Gastrocnemius medialis (tissue), 4 donors: ENCODE data around the gene ALB. TPM values are rescaled to one million over a fixed set of nuclear protein-coding genes. Genes with fewer than 3 reads are reported as not detected.

ENCODE experiments used
- ATAC-seq, 2 donors: fragments of 150-250 bp; one replicate each; pipeline ENCODE4 v1.9.1; 2016
- DNase-seq, 2 donors: peaks; one replicate each; pipeline ENCODE4 v3.0.0-alpha.2; 2019
- H3K27ac ChIP-seq, 4 donors: fragments of 200-600 bp; sonication (generic); 1 replicate in 1 of 4; 2 replicates in 3 of 4; pipeline ENCODE4 v1.5.1; 2016 to 2018; ENCODE audit warnings: mild to moderate bottlenecking in 2 of 4, moderate library complexity in 1 of 4
- H3K27me3 ChIP-seq, 3 donors: fragments of 200-600 bp; sonication (generic) in 2 of 3; 1 replicate in 1 of 3; 2 replicates in 2 of 3; pipeline versions ENCODE4 v1.5.1 to v1.6.0; 2016 to 2019; ENCODE audit warnings: mild to moderate bottlenecking in 1 of 3, moderate library complexity in 1 of 3
- H3K36me3 ChIP-seq, 2 donors: fragments of 200-600 bp; sonication (generic) in 1 of 2; one replicate each; pipeline ENCODE4 v1.5.1; 2017 to 2018
- H3K4me1 ChIP-seq, 2 donors: fragments of 200-600 bp; sonication (generic) in 1 of 2; one replicate each; pipeline ENCODE4 v1.5.1; 2016 to 2017; ENCODE audit warnings: mild to moderate bottlenecking in 2 of 2
- H3K4me3 ChIP-seq, 4 donors: fragments of 200-600 bp; sonication (generic) in 3 of 4; 1 replicate in 1 of 4; 2 replicates in 3 of 4; pipeline ENCODE4 v1.5.1; 2016 to 2019; ENCODE audit warnings: mild to moderate bottlenecking in 2 of 4
- H3K9me3 ChIP-seq, 3 donors: fragments of 200-600 bp; sonication (generic) in 2 of 3; 1 replicate in 1 of 3; 2 replicates in 2 of 3; pipeline ENCODE4 v1.5.1; 2016 to 2019
- CTCF ChIP-seq, 5 experiments: fragments of 450-650 bp in 3 of 5; fragments of 200-600 bp in 2 of 5; sonication (generic) in 2 of 5; IDR thresholded peaks in 4 of 5; conservative IDR thresholded peaks in 1 of 5; 1 replicate in 4 of 5; 2 replicates in 1 of 5; pipeline ENCODE4 v1.5.1; 2016 to 2019; ENCODE audit warnings: antibody characterized with exemption in 5 of 5, mild to moderate bottlenecking in 3 of 5, moderate library complexity in 3 of 5
- POLR2A ChIP-seq, 2 donors: fragments of 450-650 bp; IDR thresholded peaks; one replicate each; pipeline ENCODE4 v1.6.1; 2017; ENCODE audit warnings: antibody characterized with exemption in 2 of 2, mild to moderate bottlenecking in 2 of 2, moderate library complexity in 2 of 2
- in situ Hi-C, 4 donors: fragments of 200-750 bp; cut with MboI; loops; one replicate each; pipeline versions ENCODE4 v1.15.0 to v1.8.0; 2017; ENCODE audit warnings: low sequenced_read_pairs in 4 of 4
- intact Hi-C: fragments of 100-400 bp; cut with DNase I; formaldehyde crosslinking; loops from one replicate; pipeline ENCODE4 v1.15.1; 2023; ENCODE audit warnings: low total_unique reads
- total RNA-seq, 4 donors: library from RNA; depleted of rRNA; stranded (reverse); fragments of >200 nt; gene quantifications; one replicate each; pipeline versions ENCODE4 v1.1.0 to v1.2.3, GENCODE V29; 2016

Gene ALB
- total RNA-seq, 4 donors from 2014 or later: 67.3 to 166 TPM; not detected in 2

GRCh38 chr4:73409978-73410548 lies 6.0 kb downstream of the ALB start:
- ATAC-seq: no peak
- Histone ChIP-seq H3K27me3 (no peaks in the 10 kb centered on the region), H3K4me3 (no peak overlapping the region), H3K4me1 (no peaks in the 10 kb centered on the region), H3K9me3 (no peaks in the 10 kb centered on the region), H3K36me3 (no peaks in the 10 kb centered on the region), H3K27ac (no peak overlapping the region)
- intact Hi-C loops (no loop called here), in situ Hi-C loops (no loop called here)
- no peak for DNase-seq
- no peak for TF ChIP-seq POLR2A (IDR thresholded peaks at IDR 0.05)
- TF ChIP-seq CTCF (IDR thresholded peaks at IDR 0.05 in 4 of 5, conservative IDR thresholded peaks at IDR 0.05 in 1 of 5): no peak

- no peaks in the 10 kb centered on the region for H3K9me3 ChIP-seq
- no peaks in the 10 kb centered on the region for H3K36me3 ChIP-seq
- no peak for ATAC-seq
- H3K27me3 ChIP-seq: no peaks in the 10 kb centered on the region
- in situ Hi-C loops (no loop called here), intact Hi-C loops (no loop called here)
- no peak for DNase-seq
- H3K4me3 ChIP-seq: no peak overlapping the region
- H3K4me1 ChIP-seq: no peaks in the 10 kb centered on the region
- no peak overlapping the region for H3K27ac ChIP-seq
- no peak for TF ChIP-seq CTCF (IDR thresholded peaks at IDR 0.05 in 4 of 5, conservative IDR thresholded peaks at IDR 0.05 in 1 of 5)
- no peak for TF ChIP-seq POLR2A (IDR thresholded peaks at IDR 0.05)
These were observed 7.0 kb downstream of the ALB start for GRCh38 chr4:73410916-73411730.

GRCh38 chr4:73411731-73412414 lies 7.8 kb downstream of the ALB start:
- DNase-seq: no peak
- H3K9me3 ChIP-seq: no peaks in the 10 kb centered on the region
- no peaks in the 10 kb centered on the region for H3K36me3 ChIP-seq
- no peak for ATAC-seq
- H3K27me3 ChIP-seq: no peaks in the 10 kb centered on the region
- intact Hi-C loops (no loop called here), in situ Hi-C loops (no loop called here)
- H3K4me3 ChIP-seq: no peak overlapping the region
- no peaks in the 10 kb centered on the region for H3K4me1 ChIP-seq
- TF ChIP-seq CTCF (IDR thresholded peaks at IDR 0.05 in 4 of 5, conservative IDR thresholded peaks at IDR 0.05 in 1 of 5): no peak
- TF ChIP-seq POLR2A (IDR thresholded peaks at IDR 0.05): no peak
- H3K27ac ChIP-seq: no peak overlapping the region

- DNase-seq: no peak
- intact Hi-C loops (no loop called here), in situ Hi-C loops (no loop called here)
- H3K27me3 ChIP-seq: no peaks in the 10 kb centered on the region
- no peaks in the 10 kb centered on the region for H3K9me3 ChIP-seq
- H3K27ac ChIP-seq: no peak overlapping the region
- no peaks in the 10 kb centered on the region for H3K36me3 ChIP-seq
- no peak overlapping the region for H3K4me3 ChIP-seq
- TF ChIP-seq CTCF (IDR thresholded peaks at IDR 0.05 in 4 of 5, conservative IDR thresholded peaks at IDR 0.05 in 1 of 5): no peak
- TF ChIP-seq POLR2A (IDR thresholded peaks at IDR 0.05): no peak
- no peak for ATAC-seq
- H3K4me1 ChIP-seq: no peaks in the 10 kb centered on the region
These were observed 9.2 kb downstream of the ALB start for GRCh38 chr4:73413294-73413755.
